Iris pigment epithelial cell (primary cell): ENCODE data around the gene NPAS4.
"Not testable (repeated sequence)": the region's sequence is repeated elsewhere in the genome, so short reads cannot be mapped to it uniquely, and the experiment has no call there.

Experiments used
- DNase-seq: peaks from one replicate; pipeline ENCODE4 v3.0.0-alpha.2; 2011; ENCODE audit warnings: low read depth

The NPAS4 gene

DNA sequence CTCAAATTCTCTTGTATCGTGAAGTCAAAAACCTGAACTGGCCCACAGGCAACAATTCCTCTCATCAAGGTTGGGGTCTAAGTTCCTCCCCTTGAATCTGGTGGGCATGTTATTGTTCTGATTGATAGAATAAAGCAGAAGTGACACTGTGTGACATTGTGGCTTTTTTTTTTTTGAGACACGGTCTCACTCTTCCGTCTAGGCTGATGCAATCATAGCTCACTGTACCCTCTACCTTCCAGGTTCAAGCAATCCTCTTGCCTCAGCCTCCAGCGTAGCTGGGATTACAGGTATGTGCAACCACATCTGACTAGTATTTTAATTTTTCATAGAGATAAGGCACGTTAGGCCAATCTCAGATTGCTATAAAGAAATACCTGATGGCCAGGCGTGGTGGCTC lies 37.0 kb downstream of the NPAS4 start:
- no peak for DNase-seq

DNA sequence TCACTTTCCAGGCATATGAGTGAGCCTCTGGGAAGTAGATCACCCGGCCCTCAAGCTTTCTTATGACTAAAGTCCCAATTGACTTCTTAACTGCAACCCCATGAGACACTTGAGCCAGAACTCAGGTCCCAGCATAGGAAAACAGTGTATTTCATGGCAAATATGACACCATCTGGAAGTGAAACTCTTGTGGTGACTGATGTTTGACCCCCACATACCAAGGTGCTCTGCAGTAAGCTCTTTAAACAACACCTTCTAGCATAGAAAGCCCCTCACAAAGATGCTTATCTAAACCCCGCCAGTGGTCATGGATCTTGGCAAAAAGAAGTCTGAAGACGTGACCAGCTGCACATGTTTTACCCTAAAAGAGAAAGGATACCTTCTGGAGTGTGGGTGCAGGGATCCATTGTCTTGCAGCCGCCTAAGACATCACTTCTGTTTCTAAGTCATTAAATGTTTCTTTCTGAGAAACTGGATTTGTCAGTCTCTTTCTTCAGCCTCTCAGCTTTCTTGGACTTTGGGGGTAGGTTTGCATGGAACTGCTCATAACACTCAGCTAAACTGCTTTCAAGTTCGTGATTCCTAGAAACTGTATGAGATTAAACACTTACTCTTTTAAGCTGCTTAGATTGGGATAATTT lies 38.4 kb downstream of the NPAS4 start:
- peak; percentile 24 for DNase-seq

DNA sequence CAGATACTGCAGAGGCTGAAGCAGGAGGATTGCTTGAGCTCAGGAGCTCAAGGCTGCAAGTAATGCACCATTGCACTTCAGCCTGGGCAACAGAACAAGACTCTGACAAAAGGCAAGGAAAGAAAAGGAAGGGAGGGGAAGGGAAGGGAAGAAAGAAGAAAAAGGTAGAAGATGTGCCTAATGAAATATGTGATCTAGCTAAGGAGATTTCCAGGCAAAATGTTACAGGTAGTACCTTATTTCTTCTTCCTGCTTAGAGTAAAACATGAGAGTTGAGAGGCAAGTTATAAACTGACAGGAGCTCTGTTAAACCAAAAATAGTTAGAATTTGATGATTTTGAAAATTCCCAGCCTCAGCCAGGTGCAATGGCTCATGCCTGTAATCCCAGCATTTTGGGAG lies 41.2 kb downstream of the NPAS4 start:
- no peak for DNase-seq

GRCh38 chr11:66462911-66463310 lies 42.1 kb downstream of the NPAS4 start:
- DNase-seq: no peak

- DNase-seq: not testable (repeated sequence)
Measured at GRCh38 chr11:66464116-66464515, 43.3 kb downstream of the NPAS4 start.

- no peak for DNase-seq
Measured at GRCh38 chr11:66464916-66465315, 44.1 kb downstream of the NPAS4 start.

- no peak for DNase-seq
Measured at GRCh38 chr11:66465373-66466224, 44.8 kb downstream of the NPAS4 start.

DNA sequence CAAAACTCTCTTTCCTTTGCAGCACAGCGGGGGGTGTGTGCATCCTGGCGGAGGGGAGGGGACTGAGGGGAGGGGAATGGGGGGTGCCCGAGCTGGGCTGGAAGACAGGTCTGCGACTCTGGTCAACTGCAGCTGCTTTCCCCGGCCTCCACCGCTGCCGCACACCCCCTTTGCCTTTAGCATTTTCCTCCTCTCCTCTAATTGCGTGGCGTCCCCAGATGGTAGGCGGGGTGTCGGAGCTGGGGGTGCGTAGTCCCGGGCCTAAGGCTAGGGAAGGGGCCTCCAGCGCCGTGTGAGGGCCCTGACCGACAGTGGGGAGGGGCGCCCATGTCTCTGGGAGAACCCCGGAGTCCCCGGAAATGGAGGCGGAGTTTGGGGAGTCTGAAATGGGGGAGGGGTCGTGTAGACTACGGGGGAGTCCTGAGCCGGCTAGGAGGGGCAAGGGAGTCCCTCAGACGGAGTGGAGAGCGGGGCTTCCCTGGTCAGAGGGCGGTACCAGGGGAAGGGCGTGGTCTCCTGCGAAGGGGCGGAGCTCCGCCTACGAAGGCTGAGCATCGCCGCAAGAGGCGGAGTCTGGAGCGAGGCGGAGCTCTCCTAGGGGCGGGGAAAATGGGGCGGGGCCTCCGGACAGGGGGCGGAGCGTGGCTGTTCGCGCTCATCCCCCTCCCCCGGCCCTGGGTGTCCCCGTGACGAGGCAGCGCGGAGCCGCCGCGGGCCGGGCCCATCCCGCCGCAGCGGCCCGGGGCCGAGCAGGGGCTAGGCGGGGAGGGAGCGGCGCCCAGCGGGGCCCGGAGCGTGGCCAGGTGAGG lies 45.6 kb downstream of the NPAS4 start, which contains the start of gene PELI3:
PELI3 (plus strand) TSS at position 681 of the 809 bp plus-strand sequence. CDS start 1,224 bp downstream, outside the sequence.
- DNase-seq: peak; percentile 92

GRCh38 chr11:66467034-66467659 lies 46.3 kb downstream of the NPAS4 start:
- DNase-seq: peak; percentile 40

DNA sequence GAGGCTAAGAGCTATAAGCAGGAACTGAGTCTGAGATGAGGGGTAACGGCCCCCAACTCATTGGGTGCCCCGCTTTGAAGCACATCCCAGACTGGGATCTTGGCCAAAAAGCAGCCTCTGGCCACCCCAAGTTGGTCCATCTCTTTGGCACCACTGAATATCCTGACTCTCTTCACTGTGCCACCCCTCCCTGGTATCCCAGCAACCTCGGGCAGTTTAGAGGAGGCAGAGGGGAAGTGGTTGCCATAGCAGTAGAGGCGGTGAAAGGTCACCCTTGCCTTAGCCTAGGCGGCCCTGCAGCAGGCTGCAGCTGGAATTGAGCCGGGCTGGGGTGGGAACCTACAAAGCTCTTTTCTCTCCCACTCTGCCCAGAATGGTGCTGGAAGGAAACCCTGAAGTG lies 46.9 kb downstream of the NPAS4 start:
- DNase-seq: no peak

GRCh38 chr11:66468691-66469090 lies 47.9 kb downstream of the NPAS4 start:
- DNase-seq: no peak

DNA sequence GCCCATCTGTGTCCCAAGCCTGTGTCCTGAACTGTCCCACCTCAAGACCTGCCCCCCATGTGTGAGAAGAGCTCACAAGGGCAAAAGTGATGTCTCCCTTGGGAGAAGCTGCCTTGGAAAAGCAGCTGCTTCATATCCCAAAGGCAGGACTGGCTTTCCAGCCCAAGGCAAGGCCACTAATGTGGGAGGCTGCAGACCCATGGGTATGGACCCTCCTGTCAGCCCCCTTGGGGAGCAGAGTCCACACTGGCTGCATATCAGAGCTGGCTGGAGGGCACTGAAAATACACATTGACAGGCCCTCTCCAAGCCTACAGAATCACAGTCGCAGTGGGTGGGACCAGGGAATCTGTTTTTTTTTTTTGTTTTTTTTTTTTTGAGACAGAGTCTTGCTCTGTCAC lies 48.6 kb downstream of the NPAS4 start:
- DNase-seq: no peak

GRCh38 chr11:66470015-66470414 lies 49.2 kb downstream of the NPAS4 start:
- no peak for DNase-seq

- no peak for DNase-seq
Measured at GRCh38 chr11:66471142-66471541, 50.3 kb downstream of the NPAS4 start.

DNA sequence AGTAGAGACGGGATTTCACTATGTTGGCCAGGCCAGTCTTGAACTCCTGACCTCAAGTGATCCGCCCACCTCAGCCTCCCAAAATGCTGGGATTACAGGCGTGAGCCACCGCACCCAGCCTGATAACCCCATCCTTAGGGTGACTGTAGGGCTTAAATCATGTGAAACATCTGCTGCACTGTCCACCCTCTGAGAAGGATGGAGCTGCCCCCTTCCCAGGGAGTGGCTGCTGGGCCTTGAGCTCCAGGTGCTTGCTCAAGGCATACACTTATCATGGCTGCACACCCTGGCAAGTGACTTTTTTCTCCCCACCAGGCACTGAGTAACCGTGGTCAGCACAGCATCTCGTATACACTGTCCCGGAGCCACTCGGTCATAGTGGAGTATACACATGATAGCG lies 51.2 kb downstream of the NPAS4 start:
- no peak for DNase-seq

DNA sequence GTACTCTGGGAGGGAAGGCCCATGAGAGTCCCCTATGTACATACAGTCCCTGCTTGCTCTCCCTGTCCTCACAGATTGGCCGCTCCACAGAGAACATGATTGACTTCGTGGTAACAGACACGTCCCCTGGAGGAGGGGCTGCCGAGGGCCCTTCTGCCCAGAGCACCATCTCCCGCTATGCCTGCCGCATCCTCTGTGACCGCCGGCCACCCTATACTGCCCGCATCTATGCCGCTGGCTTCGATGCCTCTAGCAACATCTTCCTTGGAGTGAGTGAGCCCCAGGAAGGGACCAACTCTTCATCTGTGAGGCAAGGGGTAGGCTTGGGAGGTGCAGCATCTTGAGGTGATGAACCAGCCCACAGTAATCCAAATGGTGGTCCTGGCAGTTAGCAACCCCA lies 52.3 kb downstream of the NPAS4 start:
- DNase-seq: no peak

GRCh38 chr11:66473608-66474515 lies 53.0 kb downstream of the NPAS4 start:
- no peak for DNase-seq

GRCh38 chr11:66475349-66476172 lies 54.7 kb downstream of the NPAS4 start:
- DNase-seq: no peak
